Effector memory CD4-positive, alpha-beta T cell (primary cell): ENCODE data around the gene SP6.
A peak's percentile ranks its signal among the peaks of the same experiment; 100 is the strongest.

Experiments used
- DNase-seq, 3 donors: peaks; one replicate each; pipeline ENCODE4 v3.0.0-alpha.2; 2020
- H3K27ac ChIP-seq: 2 replicates; pipeline ENCODE4 v1.7.0; 2013; ENCODE audit warnings: mild to moderate bottlenecking, low read length, moderate library complexity; ENCODE audit not compliant: insufficient read depth, poor library complexity, severe bottlenecking
- H3K27me3 ChIP-seq: replicated peaks from 2 replicates; pipeline ENCODE4 v1.7.0; 2013; ENCODE audit warnings: mild to moderate bottlenecking, low read length; ENCODE audit not compliant: insufficient read depth, control insufficient read depth, poor library complexity, severe bottlenecking
- H3K36me3 ChIP-seq: 2 replicates; pipeline ENCODE4 v1.7.0; 2013; ENCODE audit warnings: mild to moderate bottlenecking, low read length, moderate library complexity; ENCODE audit not compliant: control insufficient read depth, insufficient read depth
- H3K4me1 ChIP-seq: 2 replicates; pipeline ENCODE4 v1.7.0; 2013; ENCODE audit warnings: low read length, mild to moderate bottlenecking; ENCODE audit not compliant: control insufficient read depth, insufficient read depth, poor library complexity, severe bottlenecking
- H3K4me3 ChIP-seq: 2 replicates; pipeline ENCODE4 v1.7.0; 2013; ENCODE audit warnings: low read length, low read depth, mild to moderate bottlenecking; ENCODE audit not compliant: insufficient read depth, poor library complexity, severe bottlenecking
- H3K9me3 ChIP-seq: 2 replicates; pipeline ENCODE4 v1.7.0; 2013; ENCODE audit warnings: mild to moderate bottlenecking, low read length, moderate library complexity; ENCODE audit not compliant: control insufficient read depth

SP6 gene

GRCh38 chr17:47836601-47837000, 14.4 kb downstream of the SP6 start:
- Histone ChIP-seq H3K9me3 (no peaks in the 10 kb centered on the region), H3K27me3 (no peaks in the 10 kb centered on the region), H3K27ac (no peak overlapping the region), H3K4me1 (peaks cover 23% of the 10 kb centered on the region), H3K4me3 (no peak overlapping the region), H3K36me3 (peaks cover 3% of the 10 kb centered on the region)
- no peak for DNase-seq

GRCh38 chr17:47834756-47835155, 16.2 kb downstream of the SP6 start:
- H3K27ac ChIP-seq, result no peak overlapping the region

GRCh38 chr17:47831934-47832327, 19.0 kb downstream of the SP6 start:
- Histone ChIP-seq H3K36me3 (peaks cover 4% of the 10 kb centered on the region), H3K27me3 (no peaks in the 10 kb centered on the region), H3K9me3 (no peaks in the 10 kb centered on the region), H3K4me1 (peaks cover 24% of the 10 kb centered on the region), H3K27ac (peak overlapping the region; percentile 91), H3K4me3 (peak overlapping the region; percentile 76)
- no peak for DNase-seq

More at GRCh38 chr17:47834756-47835155, 16.2 kb downstream of the SP6 start:
- Histone ChIP-seq H3K9me3 (no peaks in the 10 kb centered on the region), H3K4me3 (no peak overlapping the region), H3K4me1 (peaks cover 20% of the 10 kb centered on the region), H3K27me3 (no peaks in the 10 kb centered on the region), H3K36me3 (peaks cover 3% of the 10 kb centered on the region)
- no peak for DNase-seq

DNA sequence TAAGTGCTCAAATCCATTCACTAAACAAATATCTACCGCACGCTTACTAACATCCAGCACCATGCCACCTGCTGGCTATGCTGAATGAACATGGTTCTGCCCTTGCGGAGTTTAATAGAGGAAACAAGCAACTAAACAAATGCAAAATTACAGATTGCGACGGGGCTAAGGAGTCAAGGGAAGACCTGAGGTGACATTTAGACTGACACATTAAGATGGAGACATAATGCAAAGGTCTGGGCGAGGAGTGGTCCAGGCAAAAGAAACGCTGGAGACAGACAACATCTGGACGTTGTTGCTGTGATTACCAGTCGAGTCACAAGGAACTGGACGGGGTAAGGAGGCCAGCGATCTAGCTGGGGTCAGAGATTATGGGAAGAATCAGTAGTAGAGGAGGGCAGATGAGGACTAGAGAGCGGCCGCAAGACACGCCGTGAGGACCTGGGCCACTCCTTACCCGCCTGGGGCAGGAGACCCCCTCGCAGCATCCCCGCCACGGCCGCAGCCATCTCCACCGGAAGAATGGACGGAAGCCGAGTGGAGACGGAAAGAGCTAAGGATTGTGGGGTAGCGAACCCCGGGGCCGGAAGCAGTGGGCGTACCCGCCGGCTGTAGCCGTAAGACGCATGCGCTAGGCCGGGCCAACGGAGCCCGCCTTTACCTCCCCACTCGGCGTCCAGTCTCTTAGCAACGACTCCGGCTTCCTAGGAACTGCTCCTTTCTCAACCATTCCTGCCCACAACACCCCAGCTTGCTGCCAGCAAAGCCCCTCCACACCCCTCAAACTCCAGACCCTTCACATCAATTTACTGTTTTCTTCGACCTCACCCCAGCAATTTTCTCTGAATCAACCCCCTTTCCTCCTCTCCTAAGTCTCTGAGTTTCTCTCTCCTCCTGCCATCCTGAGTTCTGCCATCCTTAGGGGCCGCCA, 19.7 kb downstream of the SP6 start, which contains the start of the genes LRRC46 and MRPL10:
LRRC46 (plus strand) TSS at position 668 of the 931 bp plus-strand sequence. CDS start 320 bp downstream, outside the sequence.
MRPL10 (minus strand) TSS at position 539 of the 931 bp plus-strand sequence; CDS start at position 509, 30 bp downstream.
- H3K36me3 ChIP-seq, result peaks cover 11% of the 10 kb centered on the region
- no peaks in the 10 kb centered on the region for H3K27me3 ChIP-seq
- H3K4me1 ChIP-seq, result peaks cover 24% of the 10 kb centered on the region
- DNase-seq, result peak; percentile 82 to 87 (median 84)
- H3K4me3 ChIP-seq, result peak within 1 kb of the TSS; percentile 76
- no peaks in the 10 kb centered on the region for H3K9me3 ChIP-seq
- peak within 1 kb of the TSS; percentile 91 for H3K27ac ChIP-seq

DNA sequence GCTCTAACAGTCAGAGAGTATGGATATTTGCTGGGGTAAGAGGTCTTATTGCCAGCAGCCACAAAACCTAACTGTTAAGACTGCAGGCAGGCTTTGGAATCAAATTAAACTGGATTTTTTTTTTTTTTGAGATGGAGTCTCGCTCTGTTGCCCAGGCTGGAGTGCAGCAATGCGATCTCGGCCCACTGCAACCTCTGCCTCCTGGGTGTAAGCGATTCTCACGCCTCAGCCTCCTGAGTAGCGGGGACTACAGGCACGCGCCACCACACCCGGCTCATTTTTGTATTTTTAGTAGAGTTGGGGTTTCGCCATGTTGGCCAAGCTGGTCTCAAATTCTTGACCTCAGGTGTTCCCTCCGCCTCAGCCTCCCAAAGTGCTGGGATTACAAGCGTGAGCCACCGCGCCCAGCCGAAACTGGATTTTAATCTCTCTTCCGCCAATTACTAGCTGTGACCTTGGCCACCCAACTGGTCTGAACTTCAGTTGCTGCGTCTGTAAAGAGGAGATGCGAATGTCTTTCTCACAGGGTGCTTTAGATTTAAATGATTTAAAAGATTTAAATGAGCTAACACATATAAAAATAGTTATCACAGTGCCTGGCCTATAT, 20.5 kb downstream of the SP6 start:
- Histone ChIP-seq H3K4me3 (peak overlapping the region; percentile 76), H3K9me3 (no peaks in the 10 kb centered on the region), H3K4me1 (peaks cover 24% of the 10 kb centered on the region), H3K27ac (peak overlapping the region; percentile 91), H3K36me3 (peaks cover 15% of the 10 kb centered on the region), H3K27me3 (no peaks in the 10 kb centered on the region)
- no peak for DNase-seq

GRCh38 chr17:47829870-47830269, 21.1 kb downstream of the SP6 start:
- no peaks in the 10 kb centered on the region for H3K27me3 ChIP-seq
- peak overlapping the region; percentile 2 for H3K4me3 ChIP-seq
- H3K27ac ChIP-seq, result peak overlapping the region; percentile 91
- peaks cover 21% of the 10 kb centered on the region for H3K4me1 ChIP-seq
- H3K36me3 ChIP-seq, result peaks cover 18% of the 10 kb centered on the region
- DNase-seq, result peak; percentile 62 to 69 (median 67)
- no peaks in the 10 kb centered on the region for H3K9me3 ChIP-seq

DNA sequence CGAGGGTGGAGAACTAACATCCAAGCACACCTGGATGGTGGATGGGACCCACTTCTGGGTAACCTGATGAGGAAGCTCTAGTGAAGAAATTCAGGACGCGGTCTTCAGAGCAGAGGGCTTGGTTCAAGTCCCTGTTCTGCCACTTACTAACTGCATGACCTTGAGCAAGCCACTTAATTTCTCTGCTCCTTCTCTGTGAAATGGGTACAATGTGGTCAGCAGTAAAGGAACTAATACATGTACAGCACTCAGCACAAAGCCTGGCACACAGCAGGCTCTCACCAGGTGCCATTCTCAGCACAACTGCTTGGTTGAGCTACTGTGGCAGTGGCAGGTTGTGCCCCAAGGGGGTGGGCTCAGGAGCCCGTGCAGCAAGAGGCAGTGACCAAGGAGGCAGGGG, 27.4 kb downstream of the SP6 start:
- DNase-seq, result no peak
- H3K9me3 ChIP-seq, result no peaks in the 10 kb centered on the region
- H3K4me1 ChIP-seq, result peaks cover 18% of the 10 kb centered on the region
- H3K27ac ChIP-seq, result no peak overlapping the region
- H3K4me3 ChIP-seq, result no peak overlapping the region
- no peaks in the 10 kb centered on the region for H3K27me3 ChIP-seq
- H3K36me3 ChIP-seq, result peaks cover 39% of the 10 kb centered on the region

DNA sequence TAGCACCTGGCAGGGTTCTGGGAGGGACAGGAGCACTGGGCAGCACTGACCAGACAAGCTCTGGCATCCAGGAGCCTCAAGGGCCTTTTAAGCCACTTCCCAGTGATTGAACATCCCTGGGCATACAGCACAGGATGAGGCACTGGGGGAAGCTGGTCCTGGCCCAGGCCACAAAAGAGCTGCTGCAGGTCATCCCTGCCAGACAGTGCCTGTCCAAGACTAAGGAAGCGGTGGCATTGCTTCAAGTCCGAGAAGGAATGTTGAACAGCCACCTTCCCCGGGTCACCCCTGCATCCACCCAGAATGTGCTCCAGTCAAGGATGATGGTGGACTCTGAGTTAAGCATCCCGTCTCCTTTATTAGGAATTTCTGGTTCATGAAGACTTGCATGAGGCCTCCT, 28.2 kb downstream of the SP6 start:
- peaks cover 47% of the 10 kb centered on the region for H3K36me3 ChIP-seq
- H3K9me3 ChIP-seq, result no peaks in the 10 kb centered on the region
- H3K4me1 ChIP-seq, result peaks cover 18% of the 10 kb centered on the region
- no peak overlapping the region for H3K27ac ChIP-seq
- H3K4me3 ChIP-seq, result no peak overlapping the region
- H3K27me3 ChIP-seq, result no peaks in the 10 kb centered on the region
- DNase-seq, result no peak

DNA sequence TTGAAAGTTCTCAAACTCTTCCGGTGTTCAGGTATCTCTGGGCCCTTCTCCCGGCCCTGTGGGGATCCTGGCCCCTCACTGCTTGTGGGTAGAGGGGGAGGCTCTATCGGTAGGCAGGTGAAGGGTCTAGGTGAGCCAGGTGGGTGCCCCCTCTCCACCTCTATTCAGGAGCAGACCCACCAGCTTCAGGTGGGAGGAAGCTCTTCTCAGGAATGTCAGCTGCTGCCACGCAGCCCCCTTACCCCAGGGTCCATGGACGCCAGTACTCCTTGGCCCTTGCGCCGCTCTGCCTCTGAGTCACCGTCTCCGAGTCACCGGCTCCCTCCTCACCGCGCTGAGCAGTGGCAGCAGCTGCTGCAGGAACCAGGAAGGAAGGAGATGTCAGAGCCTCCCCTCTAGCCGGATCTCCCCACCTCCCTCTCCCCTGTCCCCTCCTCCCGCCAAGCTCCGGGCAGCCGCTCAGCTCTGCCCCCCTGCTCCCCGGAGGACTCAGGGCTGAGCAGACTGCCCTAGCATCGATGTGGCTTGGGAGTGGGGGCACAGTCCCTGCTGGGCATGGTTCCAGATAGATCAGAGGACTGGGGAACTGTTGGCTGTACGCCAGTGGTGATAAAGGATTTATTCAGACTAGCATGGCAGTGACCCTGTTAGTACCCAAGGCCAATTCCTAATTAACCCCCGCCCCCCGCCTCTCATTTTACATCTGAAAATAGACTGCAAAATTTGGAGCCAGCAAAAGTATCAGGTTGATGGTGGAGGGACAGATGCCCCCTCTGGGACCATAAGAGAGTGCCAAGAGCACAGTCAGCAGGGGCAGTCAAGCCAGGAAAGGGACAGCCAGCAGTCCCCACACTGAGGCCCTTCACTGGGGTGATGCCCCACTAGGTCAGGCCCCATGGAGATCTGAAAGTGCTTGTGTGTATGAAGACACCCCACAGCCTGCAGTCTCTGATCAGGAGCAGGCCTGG, 29.3 kb downstream of the SP6 start, which contains the start of gene OSBPL7:
OSBPL7 (minus strand) TSS at position 371 of the 968 bp plus-strand sequence. CDS start 1,516 bp downstream, outside the sequence.
- Histone ChIP-seq H3K4me3 (peak within 1 kb of the TSS; percentile 72), H3K27me3 (no peaks in the 10 kb centered on the region), H3K27ac (peak within 1 kb of the TSS; percentile 44), H3K36me3 (peaks cover 51% of the 10 kb centered on the region), H3K4me1 (peaks cover 18% of the 10 kb centered on the region), H3K9me3 (no peaks in the 10 kb centered on the region)
- peak; percentile 58 to 70 (median 69) for DNase-seq
